K562 (cell line): ENCODE measurements around the gene PRSS56.
"Not testable (repeated sequence)": the region's sequence is repeated elsewhere in the genome, so short reads cannot be mapped to it uniquely, and the experiment has no call there.

Experiments used
- C11orf30 ChIP-seq: fragments of 450-650 bp; IDR thresholded peaks from 2 replicates; pipeline ENCODE4 v1.6.1; 2016; ENCODE audit warnings: low read depth, mild to moderate bottlenecking
- CBX8 ChIP-seq: fragments of 200-600 bp; sonication (generic); IDR thresholded peaks from 2 replicates; pipeline ENCODE4 v1.6.1; 2012; ENCODE audit warnings: borderline replicate concordance, mixed run types, low read depth, mild to moderate bottlenecking, moderate library complexity, mixed read lengths, low read length, control low read depth, inconsistent platforms; ENCODE audit not compliant: poor library complexity, severe bottlenecking; ENCODE audit errors: extremely low read depth
- CHD2 ChIP-seq: IDR thresholded peaks from 2 replicates; pipeline ENCODE4 v1.6.1; 2011; ENCODE audit warnings: low read depth, low read length
- HDAC6 ChIP-seq: IDR thresholded peaks from 2 replicates; pipeline ENCODE4 v1.6.1; 2012; ENCODE audit warnings: low read depth, mild to moderate bottlenecking, control low read depth, inconsistent platforms, low read length, moderate library complexity
- MTF1 ChIP-seq: fragments of 250-450 bp; sonication (Bioruptor Pico); IDR thresholded peaks from 2 replicates; pipeline ENCODE4 v1.9.0; 2021; ENCODE audit warnings: moderate library complexity, mild to moderate bottlenecking, inconsistent platforms, borderline replicate concordance
- TEAD4 ChIP-seq, 2 experiments: sonication (generic) in 1 of 2; formaldehyde crosslinking in 1 of 2; IDR thresholded peaks; 2 replicates each; pipeline versions ENCODE4 v1.6.1 to v1.8.0; 2012 to 2022; ENCODE audit warnings: borderline replicate concordance in 1 of 2, inconsistent platforms in 1 of 2, low read length in 1 of 2, mild to moderate bottlenecking in 1 of 2, missing genetic modification reagents in 1 of 2
- USF1 ChIP-seq: sonication (generic); formaldehyde crosslinking; IDR thresholded peaks from 2 replicates; pipeline ENCODE4 v1.9.0; 2022; ENCODE audit warnings: mild to moderate bottlenecking, missing genetic modification reagents
- ZNF384 ChIP-seq: IDR thresholded peaks from 2 replicates; pipeline ENCODE4 v1.6.1; 2012; ENCODE audit warnings: low read depth, low read length, improper control_type of control experiment
- TF ChIP-seq, protein P1 (sequence below), 3 experiments: IDR thresholded peaks in 2 of 3; conservative IDR thresholded peaks in 1 of 3; 2 replicates each; pipeline ENCODE4 v1.5.1; 2011 to 2012; ENCODE audit warnings: low read length in 3 of 3, mild to moderate bottlenecking in 3 of 3, control low read depth in 2 of 3, improper control_type of control experiment in 1 of 3, inconsistent platforms in 1 of 3, low read depth in 1 of 3, mixed read lengths in 1 of 3, moderate library complexity in 1 of 3; ENCODE audit not compliant: insufficient read depth in 2 of 3
- TF ChIP-seq, protein P2 (sequence below), 2 experiments: fragments of 450-650 bp; IDR thresholded peaks; 2 replicates each; pipeline ENCODE4 v1.6.1; 2016; ENCODE audit warnings: mild to moderate bottlenecking in 2 of 2, borderline replicate concordance in 1 of 2, low read depth in 1 of 2, moderate library complexity in 1 of 2

DNA sequence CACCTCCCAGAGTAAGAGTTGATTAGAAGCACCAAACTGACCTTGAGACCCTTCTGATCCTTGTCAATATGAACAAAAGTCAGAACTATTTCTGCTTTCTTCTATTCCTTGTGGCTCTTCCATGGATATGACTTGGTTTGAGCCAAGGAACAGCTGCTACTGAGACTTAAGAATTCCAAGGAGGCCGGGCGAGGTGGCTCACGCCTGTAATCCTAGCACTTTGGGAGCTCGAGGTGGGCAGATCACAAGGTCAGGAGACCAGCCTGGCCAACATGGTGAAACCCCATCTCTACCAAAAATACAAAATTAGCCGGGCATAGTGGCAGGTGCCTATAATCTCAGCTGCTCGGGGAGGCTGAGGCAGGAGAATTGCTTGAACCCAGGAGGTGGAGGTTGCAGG lies 50.3 kb downstream of the PRSS56 start:
- TF ChIP-seq USF1 (CRISPR knock-in tag); TEAD4 (IDR thresholded peaks at IDR 0.05; ENCODE audit: low read length); TEAD4 (CRISPR knock-in tag; IDR thresholded peaks at IDR 0.05; ENCODE audit: borderline replicate concordance); HDAC6; C11orf30; MTF1 (CRISPR knock-in tag); ZNF384; CHD2; CBX8: not testable (repeated sequence)
- TF ChIP-seq, protein P1, sequence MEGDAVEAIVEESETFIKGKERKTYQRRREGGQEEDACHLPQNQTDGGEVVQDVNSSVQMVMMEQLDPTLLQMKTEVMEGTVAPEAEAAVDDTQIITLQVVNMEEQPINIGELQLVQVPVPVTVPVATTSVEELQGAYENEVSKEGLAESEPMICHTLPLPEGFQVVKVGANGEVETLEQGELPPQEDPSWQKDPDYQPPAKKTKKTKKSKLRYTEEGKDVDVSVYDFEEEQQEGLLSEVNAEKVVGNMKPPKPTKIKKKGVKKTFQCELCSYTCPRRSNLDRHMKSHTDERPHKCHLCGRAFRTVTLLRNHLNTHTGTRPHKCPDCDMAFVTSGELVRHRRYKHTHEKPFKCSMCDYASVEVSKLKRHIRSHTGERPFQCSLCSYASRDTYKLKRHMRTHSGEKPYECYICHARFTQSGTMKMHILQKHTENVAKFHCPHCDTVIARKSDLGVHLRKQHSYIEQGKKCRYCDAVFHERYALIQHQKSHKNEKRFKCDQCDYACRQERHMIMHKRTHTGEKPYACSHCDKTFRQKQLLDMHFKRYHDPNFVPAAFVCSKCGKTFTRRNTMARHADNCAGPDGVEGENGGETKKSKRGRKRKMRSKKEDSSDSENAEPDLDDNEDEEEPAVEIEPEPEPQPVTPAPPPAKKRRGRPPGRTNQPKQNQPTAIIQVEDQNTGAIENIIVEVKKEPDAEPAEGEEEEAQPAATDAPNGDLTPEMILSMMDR (IDR thresholded peaks at IDR 0.05 in 2 of 3, conservative IDR thresholded peaks at IDR 0.05 in 1 of 3; ENCODE audit: insufficient read depth in 2 of 3, low read depth in 1 of 3, low read length in 3 of 3): not testable (repeated sequence)
- TF ChIP-seq, protein P2, sequence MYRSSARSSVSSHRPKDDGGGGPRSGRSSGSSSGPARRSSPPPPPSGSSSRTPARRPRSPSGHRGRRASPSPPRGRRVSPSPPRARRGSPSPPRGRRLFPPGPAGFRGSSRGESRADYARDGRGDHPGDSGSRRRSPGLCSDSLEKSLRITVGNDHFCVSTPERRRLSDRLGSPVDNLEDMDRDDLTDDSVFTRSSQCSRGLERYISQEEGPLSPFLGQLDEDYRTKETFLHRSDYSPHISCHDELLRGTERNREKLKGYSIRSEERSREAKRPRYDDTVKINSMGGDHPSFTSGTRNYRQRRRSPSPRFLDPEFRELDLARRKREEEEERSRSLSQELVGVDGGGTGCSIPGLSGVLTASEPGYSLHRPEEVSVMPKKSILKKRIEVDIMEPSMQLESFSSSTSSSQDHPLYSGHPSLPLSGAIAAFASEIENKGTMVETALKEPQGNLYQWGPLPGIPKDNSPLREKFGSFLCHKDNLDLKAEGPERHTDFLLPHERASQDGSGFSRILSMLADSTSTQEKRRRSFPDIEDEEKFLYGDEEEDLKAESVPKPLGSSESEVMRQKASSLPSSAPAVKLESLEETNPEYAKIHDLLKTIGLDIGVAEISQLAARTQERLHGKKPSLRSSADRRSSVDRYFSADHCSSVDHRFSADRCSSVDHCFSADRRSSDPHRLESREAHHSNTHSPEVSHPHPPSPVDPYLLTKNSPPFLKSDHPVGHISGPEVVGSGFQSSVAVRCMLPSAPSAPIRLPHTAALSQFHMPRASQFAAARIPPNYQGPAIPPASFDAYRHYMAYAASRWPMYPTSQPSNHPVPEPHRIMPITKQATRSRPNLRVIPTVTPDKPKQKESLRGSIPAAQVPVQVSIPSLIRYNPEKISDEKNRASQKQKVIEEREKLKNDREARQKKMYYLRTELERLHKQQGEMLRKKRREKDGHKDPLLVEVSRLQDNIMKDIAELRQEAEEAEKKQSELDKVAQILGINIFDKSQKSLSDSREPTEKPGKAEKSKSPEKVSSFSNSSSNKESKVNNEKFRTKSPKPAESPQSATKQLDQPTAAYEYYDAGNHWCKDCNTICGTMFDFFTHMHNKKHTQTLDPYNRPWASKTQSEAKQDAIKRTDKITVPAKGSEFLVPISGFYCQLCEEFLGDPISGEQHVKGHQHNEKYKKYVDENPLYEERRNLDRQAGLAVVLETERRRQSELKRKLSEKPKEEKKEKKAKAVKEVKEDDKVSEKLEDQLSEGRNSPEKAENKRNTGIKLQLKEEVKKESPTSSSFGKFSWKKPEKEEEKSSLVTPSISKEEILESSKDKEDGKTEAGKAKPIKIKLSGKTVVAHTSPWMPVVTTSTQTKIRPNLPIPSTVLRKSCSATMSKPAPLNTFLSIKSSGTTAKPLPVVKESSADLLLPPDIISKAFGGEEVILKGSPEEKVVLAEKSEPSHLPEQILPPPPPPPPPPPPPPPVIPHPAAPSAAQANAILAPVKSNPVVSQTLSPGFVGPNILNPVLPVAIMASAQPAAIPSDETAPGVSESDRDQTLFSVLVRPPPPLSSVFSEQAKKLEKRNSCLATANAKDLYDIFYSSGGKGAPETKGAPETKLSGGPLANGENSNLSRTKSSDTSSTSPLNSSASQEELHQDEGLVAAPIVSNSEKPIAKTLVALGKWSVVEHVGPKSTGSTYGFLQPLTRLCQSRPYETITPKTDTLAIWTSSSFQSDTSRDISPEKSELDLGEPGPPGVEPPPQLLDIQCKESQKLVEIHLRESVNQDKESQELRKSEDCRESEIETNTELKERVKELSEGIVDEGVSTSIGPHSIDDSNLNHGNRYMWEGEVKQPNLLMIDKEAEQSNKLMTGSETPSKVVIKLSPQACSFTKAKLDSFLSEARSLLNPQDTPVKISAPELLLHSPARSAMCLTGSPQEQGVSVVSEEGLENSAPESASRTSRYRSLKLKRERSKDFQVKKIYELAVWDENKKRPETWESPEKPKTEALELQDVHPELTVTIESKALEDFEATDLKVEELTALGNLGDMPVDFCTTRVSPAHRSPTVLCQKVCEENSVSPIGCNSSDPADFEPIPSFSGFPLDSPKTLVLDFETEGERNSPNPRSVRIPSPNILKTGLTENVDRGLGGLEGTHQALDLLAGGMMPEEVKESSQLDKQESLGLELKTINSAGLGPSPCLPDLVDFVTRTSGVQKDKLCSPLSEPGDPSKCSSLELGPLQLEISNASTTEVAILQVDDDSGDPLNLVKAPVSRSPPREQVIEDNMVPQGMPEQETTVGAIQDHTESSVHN (IDR thresholded peaks at IDR 0.05; ENCODE audit: borderline replicate concordance in 1 of 2, low read depth in 1 of 2): not testable (repeated sequence)
